NCI-H69 (cell line): ENCODE results near the gene ITIH3.

Experiments
- DNase-seq: peaks from one replicate; lab custom pipeline; 2025; lab: John Stamatoyannopoulos, UW

ITIH3 gene

DNA sequence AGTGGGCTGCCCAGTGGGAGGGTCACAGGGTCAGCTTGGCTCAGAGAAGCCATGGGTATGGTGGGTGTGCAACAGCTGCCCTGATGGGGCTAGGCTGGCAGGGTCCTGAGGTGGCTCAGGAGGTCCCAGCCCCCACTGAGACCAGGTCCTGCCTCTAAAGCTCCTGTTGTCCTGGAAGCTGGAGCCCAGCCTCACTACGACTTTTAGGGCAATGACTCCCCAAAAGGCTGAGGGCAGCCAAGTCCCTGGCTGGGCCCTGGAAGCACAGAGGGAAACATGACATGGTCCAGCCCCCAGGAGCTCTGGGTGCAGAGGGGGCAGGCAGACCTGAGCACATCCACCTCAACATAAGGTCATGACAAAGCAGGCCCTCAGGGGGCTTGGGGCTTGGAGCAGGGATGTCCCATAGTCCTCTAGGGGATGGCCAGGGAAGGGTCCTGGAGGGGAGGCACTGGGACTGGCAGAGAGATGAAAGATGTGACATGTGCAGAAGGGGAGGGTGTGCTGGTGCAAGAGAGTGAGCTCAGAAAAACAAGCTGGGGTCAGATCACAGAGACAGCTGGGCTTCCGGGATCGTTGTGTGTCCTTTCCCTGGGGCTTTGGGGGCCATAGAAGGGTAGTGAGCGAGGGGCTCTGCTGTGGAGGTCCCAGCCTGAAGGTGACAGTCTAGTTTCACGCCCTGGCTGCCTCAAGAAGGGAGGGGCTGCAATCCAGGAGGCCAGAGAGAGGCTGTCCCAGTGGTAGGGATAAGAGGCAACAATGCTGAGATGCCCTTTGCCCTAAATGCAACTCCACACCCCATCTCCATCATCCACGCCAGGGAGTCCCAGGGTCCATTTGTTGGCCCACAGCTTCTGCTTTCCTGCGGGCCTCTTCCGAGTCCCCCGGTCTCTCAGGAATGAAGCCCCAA, 639 bp upstream of the ITIH3 start:
- DNase-seq: no peak

DNA sequence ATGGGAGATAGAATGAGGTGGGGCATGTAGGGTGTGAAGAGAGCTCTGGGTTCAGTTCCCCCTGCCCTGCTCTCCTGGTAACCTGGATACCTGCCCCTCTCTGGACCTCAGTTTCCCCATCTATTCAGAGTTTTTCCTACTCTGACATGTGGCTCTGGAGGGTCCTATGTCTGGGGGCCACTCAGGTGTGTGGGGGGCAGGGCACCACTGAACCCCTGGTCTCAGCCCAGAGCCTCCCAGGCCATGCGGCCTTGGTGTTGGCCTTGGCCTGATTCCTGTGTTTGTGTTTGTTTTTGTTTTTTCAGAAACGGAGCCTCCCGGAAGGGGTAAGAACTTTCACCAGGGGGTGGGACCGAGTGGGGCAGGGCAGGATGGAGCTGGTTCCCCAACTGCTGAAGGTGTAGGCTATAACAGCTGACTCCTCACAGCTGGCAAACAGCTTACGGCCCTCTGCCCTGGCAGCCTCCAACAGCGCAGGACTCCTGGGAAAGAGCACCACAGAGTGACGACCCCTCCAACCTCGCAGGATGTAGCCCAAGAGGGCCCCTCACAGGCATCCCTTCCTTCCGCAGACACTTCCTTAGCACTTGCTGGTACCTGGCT, 803 bp downstream of the ITIH3 start:
- no peak for DNase-seq

DNA sequence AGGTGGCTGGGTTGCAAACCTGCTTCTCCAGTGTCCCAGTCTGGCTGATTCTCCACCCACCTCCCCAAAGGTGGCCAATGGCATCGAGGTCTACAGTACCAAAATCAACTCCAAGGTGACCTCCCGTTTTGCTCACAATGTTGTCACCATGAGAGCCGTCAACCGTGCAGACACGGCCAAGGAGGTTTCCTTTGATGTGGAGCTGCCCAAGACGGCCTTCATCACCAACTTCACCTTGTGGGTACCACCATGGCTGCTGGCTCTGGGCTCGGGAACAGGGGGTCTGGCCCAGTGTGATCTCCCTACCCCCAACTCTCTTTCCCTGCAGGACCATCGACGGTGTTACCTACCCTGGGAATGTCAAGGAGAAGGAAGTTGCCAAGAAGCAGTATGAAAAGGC, 1.8 kb downstream of the ITIH3 start:
- no peak for DNase-seq

DNA sequence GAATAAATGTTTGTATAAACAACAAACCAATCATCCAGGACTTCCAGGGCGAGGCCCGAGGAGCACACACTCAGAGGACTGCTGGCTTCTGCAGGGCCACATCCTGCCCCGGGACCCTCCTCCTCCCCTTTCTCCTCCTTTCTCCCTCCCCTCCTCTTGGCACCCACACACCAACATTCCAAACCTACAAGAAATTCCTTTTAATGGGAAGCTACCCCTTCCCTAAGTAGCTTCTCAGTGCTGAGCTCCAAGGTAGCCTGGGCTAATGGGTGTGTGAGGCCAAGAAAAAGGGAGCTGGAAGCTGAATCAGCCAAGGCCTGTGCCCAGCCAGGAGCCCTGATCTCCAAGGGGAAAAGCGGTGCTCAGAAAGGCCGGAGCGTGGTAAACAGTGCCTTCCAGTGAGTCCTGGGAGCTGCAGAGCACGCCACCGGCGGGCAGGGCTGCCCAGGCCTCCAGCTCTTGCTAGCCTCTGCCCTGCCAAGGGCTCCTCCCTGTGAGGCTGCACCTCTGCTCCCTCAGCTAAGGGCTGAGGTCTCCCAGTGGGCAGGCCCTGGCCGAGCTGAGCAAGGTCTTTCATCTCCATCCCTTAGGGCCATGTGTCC, 3.9 kb downstream of the ITIH3 start:
- no peak for DNase-seq

DNA sequence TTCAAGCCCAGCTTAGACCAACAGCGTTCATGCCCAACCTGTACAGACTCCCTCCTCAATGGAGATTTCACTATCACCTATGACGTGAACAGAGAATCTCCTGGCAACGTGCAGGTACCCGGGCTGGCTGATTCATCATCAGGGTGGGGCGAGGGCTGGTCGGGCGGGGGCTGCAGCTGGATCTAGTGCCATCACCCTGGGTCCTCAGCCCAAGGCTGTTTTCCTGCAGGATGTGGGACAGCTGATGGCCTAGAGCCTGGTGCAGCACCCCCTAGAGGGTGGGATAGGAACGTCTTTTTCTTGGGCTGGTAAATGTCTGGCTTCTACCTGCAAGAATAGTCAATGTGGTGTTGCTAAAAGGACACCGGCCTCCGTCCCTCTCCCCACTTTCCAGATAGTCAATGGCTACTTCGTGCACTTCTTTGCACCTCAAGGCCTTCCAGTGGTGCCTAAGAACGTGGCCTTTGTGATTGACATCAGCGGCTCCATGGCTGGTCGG, 4.4 kb downstream of the ITIH3 start:
- peak; percentile 21 for DNase-seq

DNA sequence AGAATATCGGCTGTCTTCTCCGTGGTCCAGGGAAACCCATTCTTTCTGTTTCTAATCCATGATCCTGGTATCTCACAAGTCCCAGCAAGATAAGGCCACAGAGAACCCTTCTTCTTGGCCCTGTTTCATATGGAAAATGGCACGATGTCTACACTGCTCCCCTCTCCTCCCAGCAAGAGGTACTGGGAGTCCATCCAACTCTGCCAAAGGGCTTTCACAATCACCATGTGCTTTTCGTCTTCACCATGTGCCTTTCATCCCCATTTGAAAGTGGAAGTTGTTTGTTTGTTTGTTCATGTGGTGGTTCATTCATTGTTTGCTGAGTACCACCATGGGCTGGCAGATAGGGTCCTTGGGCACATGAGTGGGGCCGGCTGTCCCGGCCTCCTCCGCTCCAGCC, 5.5 kb downstream of the ITIH3 start:
- no peak for DNase-seq

DNA sequence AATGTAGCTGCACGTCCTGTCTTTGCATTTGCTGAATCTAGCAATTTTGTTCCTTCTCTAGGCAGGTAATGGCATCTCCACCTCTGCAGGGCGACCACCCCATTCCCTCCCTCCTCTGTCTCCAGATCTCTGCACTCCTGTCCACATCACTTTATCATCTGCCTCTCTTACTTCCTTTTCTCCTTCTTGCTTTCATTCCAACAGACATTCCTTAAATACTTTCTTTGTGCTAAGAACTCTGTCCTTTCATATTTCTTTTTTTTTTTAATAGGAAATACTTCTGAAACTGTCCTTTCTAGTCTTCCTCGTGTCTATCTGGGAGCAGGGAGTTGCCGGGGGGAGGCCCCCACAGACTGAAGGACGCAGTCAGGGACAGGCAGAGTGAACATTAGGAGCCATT, 7.2 kb downstream of the ITIH3 start:
- no peak for DNase-seq

DNA sequence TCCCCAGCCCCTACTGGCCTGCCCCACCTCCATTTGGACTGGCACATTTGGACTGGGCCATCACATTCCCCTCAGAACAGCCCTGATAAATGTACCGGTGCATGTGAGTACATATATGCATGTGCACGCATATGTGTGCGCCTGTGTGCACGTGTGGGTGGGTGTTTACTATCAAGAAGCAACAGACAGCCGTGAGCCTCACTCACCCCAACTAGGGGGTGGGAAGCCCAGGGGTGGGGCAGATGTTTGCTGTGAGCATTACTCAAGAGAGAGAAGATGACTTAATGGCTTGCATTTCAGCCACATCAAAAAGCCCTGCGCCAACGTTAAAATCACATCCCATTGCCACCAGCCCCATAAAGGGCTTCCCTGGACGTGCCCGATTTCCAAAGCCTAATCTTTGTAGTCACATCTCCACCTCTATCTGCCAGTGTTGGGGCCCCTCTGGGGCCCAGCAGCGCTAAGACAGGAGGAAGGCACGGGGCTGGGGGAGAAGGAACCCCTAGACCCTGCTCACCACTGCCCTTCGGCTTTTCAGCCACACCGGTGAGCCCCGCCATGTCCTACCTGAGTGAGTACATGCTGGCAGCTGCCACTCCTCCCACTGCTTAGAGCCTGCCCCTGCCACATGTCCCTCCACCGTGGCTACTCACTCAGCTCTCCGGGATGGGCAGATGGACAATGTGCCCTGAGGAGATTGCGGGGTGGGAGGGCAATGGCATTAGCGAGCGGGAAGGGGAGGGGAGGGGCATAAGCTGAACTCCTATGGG, 10.9 kb downstream of the ITIH3 start:
- no peak for DNase-seq

DNA sequence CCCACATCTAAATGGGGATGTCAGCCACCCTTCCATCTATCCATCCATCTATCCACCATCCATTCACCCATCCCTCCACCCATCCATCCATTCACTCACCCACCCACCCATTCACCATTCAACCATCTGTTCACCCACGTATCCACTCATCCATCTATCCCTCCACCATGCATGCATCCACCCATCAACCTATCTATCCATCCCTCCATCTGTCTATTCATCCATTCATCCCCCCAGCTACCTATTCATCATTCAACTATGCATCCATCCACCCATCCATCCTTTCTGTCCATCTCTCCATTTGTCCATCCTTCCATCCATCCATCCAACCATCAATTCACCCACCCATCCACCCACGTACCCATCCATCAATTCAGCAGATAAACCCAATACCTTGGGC, 14.6 kb downstream of the ITIH3 start:
- DNase-seq: no peak

DNA sequence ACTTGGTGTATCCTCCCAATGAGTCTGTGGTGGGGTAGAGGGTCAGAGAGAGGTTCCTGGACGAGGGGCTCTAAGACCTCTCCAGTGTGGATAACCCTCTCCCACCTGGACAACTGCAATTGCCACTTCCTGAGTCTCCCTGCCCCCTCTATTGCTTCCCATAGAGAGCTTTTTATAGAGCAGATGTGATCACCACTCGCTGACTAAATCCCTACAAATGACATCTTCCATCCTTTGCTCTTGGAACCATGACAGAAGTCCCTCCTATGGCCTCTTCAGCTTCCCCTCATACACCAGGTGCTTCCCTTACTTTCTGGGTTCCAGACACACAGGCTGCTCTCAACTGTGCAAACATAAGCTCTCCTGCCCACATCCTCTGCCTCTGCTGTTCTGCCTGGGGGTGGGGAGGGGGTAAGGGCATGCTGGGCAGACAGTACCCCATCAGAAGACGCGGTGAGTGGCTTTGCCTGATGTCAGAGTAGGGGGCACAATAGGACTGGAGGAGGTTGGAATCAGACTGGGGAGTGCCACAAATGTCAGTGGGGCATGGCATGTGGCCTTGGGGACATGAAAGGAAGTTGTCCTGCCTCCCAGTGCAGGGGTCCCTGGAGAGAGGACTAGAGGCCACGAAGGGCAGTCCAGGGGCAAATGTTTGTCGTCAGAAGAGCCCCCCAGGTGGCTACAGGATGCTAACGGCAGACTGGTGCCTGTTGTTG, 15.2 kb downstream of the ITIH3 start:
- peak; percentile 7 for DNase-seq

DNA sequence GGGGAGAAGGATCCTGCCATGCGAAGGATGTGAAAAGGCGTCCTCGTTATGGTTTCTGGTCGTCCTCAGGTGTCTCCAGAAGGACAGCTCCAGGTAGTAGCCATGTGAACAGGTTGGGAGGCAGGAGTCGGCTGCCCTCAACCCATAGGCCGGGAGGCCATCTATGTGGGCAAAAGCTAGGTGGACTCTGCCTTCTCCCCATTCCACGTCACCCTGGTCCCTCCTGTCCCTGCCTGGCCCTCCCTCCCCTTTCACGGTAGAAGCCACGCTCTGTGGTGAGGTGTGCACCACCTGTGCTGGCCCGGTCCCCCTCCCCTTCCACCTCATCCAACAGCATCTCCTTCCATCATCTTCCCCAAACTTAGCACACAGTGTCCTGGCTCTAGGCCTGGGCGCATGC, 16.3 kb downstream of the ITIH3 start:
- no peak for DNase-seq

DNA sequence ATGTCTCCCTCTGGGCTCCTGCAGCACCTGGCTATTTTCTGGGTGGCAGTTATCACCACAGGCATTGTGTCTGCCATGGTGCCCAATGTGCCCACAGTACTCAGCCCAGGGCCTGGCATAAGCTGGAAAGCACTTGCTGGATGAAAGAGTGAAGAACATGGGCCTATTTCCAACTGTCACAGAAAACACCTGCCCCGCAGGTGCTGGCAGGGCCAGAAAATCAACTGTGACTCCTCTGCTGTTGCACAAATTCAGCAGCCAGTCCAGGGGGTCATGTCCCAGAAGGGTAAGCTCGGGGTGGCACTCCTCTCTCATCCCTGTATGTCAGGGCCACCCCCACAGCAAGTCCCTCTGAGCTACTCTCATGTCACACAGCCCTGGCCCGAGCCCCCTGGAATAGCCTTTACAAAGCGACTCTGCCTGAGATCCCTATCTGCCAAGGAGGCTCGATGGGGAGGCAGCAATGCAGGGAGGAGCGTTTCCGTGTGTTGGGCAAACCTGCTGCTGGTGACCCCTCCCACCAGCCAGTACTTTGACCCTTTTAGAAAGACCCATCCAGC, 16.9 kb downstream of the ITIH3 start:
- DNase-seq: no peak

DNA sequence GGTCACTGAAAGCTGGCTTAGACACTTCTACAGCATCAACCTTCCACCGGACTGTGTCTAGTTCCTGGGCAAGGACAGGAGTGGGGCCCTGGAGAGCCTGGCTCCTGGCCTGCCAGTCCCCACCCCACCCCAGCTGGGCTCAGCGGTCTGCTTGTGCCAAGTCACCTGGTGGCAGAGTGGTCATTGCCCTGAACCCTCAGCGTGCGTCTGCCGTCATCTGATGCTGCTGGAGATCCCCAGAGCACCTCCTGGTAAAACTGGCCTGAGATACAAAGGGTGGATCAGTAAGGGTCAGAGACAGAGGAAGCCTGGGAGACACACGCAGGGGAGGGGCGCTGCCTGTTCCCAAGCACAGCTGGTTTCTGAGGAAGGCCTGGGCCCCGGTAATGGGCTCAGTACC, 19.2 kb downstream of the ITIH3 start:
- DNase-seq: no peak

DNA sequence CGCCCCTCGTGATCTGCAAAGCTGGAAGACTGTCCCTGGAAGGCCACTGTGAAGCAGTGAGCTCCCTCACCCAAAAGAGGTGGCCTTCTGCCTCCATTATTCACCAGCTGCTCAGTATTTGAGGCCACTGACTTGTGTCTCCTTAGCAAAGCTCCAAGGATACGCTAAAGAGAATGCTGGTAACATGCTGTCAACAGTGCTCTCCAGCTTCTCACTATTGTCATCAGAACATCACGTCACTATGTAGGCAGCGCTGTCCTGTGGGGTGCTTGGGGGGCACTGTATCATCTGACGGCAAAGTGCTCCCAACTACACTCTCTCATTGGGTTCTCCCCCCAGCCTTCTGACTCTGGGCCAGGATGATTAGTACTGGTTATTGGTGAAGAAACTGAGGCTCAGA, 21.6 kb downstream of the ITIH3 start:
- no peak for DNase-seq

DNA sequence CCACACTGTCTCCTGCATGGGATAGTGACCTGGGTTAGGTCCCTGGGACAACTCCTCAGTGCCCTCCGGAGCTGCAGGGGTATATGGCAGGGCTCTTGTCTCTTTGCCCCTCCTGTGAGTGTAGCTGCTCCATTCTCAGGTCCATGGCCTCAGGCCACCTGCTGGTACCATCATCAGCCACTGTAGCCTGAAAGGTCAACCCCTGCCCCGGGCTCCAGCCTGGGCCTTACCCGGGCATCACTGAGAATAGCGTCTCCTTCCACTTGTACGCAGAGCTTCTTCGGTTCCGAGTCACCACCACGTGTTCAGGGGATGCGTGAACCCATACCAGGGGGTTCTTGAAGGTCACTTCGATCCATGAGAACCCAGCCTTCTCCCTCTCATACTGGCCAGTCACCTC, 22.1 kb downstream of the ITIH3 start:
- DNase-seq: no peak

DNA sequence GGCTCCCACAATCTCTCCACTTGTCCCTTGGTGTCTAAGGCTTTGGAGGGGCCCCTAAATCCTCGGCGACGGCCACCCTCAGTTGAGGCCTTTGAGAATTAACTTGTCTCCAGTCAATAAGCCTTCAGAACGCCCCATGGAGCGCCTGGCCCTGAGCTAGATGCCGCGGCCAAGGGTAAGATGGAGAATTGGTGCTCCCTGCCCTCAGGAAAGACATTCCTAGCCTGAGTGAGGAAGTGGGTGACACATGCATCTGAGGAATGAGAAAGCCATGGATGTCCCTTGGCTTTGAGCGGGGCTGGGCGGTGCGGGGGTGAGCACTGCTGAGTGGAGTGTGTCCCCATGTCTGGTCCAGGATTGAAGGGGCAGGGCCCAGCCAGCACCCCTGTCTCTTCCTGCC, 22.6 kb downstream of the ITIH3 start:
- no peak for DNase-seq

DNA sequence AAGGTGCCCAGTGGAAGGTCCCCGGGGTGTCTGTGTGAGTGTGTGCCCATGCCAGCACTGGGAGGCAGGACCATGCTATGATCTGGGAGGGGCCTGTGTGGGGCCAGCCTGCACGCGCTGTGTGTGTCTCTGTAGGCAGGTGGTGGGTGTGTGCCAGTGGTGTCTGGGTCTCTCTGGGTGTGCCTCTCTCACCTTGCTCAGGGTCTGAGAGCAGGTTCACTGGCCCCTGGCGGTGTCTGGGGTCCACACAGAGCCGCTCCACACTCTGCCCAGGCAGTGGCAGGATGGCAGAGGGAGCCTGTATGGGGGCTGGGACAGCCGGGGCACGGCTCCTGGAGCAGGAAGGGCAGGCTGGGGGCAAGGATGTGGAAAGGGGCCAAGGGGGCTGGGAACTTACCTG, 23.3 kb downstream of the ITIH3 start:
- no peak for DNase-seq

DNA sequence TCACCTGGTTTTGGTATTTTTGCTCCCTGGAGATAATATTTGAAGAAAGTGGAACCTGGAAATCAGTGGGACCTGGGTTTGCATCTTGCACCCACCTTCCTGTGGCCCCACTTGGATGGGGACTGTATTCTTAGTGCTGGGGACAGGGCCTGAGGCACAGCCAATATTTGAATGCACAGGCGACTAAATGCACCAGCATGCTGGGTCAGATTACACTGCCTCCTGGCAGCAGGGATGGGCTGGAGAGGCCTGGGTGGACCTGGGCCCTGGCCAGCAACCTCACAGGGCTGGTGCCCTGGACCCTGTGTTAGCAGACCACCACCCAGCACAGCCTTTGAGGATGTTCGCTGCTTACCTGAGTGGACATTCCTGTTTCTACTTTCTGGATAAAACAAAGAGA, 25.3 kb downstream of the ITIH3 start:
- peak; percentile 5 for DNase-seq

DNA sequence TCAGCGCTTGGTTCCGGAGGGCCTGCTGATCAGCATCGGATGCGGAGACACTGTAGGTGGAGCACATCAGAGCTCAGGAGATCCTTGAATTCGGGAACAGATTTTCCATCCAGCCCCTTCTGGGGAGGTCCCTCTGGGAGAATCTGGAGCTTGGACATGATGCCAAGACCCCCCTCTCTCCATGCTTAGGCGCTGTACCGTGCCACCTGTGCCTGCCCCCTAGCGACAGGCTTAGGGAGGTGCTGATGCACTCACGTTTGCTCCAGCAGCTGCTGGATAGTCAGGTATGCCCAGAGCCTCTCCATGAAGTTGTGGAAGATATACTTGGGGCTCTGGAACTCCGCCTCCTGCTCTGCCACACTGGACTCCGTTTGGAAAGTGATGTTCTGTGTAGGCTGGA, 26.1 kb downstream of the ITIH3 start:
- peak; percentile 49 for DNase-seq

DNA sequence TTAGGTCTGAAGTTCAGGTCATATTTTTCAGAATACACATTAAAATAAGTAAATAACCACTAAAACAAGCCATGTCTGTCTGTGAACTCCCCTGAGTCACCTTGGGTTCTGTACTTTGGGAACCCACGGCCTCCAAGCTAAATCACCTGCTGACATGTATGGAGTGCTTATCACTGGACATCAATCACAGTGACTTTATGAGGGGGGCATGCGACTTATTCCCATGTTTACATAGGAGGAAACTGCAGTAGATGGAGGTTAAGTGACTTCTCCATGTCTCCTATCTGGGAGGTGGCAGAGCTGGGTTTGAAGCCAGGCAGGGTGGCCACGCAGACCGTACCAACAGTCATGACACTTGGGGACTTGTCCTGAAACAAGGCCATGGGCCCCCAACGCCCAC, 27.8 kb downstream of the ITIH3 start:
- DNase-seq: no peak

DNA sequence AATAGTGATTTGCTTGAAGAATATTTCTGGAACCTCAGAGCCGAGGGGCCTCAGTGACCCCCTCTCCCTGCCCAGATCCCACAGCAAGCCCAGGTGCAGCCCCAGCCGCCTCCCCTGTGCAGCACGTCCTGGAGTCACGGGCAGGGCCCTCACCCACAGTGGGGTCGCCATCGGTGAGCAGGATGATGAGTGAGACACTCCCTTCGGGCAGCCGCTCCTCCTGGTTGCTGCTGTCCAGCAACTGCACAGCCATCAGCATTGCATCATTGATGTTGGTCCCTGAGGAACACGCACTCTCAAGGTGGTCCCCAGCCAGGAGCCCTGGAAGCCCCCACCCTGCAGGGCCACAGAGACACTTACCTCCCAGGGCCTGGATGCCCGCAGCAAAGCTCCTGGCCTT, 29.4 kb downstream of the ITIH3 start:
- DNase-seq: no peak
